AG04450 (cell line): ENCODE results near the gene METRNL. TPM values are rescaled to one million over a fixed set of nuclear protein-coding genes. Genes with fewer than 3 reads are reported as not detected.

Experiments
- CTCF ChIA-PET: fragments of 300-600, 350-600 bp; formaldehyde crosslinking; extraction: SDS; loops from one replicate; lab custom pipeline; 2022; ENCODE audit warnings: antibody characterized with exemption, inconsistent platforms; lab: Charles Lee
- POLR2A ChIA-PET: fragments of 350-600 bp; formaldehyde crosslinking; extraction: SDS; loops from one replicate; lab custom pipeline; 2021; ENCODE audit warnings: antibody characterized with exemption, inconsistent platforms; lab: Yijun Ruan, JAX
- DNase-seq: peaks from one replicate; pipeline ENCODE4 v3.0.0-alpha.2; 2011; ENCODE audit warnings: low read depth, low spot score
- H3K27ac ChIP-seq: one replicate; pipeline ENCODE4 v1.5.1; 2012; ENCODE audit warnings: low read depth, low read length, control low read depth
- H3K27me3 ChIP-seq: one replicate; pipeline ENCODE4 v1.6.0; 2012; ENCODE audit warnings: low read length; ENCODE audit not compliant: control insufficient read depth, insufficient read depth
- H3K4me3 ChIP-seq: 2 replicates; pipeline ENCODE4 v1.5.1; 2011; ENCODE audit warnings: mild to moderate bottlenecking, low read depth, low read length, control low read depth
- H3K9me3 ChIP-seq: 2 replicates; pipeline ENCODE4 v1.5.1; 2012; ENCODE audit warnings: low read length; ENCODE audit not compliant: control insufficient read depth, insufficient read depth
- polyA plus RNA-seq: library from polyadenylated mRNA; depleted of rRNA; stranded (reverse); fragments of >200 nt; gene quantifications from 2 replicates; pipeline ENCODE4 v1.2.3, GENCODE V29; 2011
- TF ChIP-seq, protein P1 (sequence below): IDR thresholded peaks from 2 replicates; pipeline ENCODE4 v1.5.1; 2011; ENCODE audit warnings: low read depth, low read length, control low read depth, inconsistent platforms

METRNL gene
- polyA plus RNA-seq, 1 experiment = 10.9 TPM

DNA sequence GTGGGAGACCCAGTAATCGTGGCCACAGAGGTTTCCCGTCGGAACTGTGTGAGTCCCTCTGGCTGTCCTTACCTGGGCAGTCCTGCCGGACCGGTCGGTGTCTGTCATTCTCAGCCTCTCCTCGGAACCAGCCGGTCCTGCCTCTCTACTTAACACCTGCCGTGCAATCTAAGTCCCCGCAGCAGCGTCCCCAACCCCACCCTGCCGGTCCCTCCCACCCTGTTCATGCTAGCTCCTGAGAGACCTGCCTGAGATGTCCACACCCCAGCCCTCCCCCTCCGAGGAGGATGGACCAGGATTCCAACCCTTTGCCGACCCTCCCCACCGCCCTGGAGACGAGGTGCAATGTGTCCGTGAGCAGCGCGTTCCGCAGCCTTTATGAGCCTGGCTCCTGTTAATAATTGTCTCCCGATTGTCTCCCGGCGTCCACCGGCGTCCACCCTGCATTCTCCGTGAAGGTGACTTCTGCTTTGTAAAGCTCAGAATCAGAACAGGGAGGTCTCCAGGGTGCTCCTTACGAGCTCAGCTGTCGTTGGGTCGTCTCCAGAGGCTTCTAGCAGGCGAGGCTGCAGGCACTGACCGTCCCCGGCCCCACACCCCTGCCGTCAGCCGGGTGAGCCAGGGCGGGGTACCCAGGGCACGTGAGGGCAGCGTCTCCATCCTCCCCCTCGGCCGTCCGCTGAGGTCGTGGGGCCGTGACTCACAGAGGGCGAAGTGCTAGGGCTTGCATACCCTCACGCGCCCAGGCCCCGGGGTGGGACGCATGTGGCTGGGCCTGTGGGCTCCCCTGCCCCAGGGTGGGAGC is 10.1 kb downstream of the METRNL start:
- ChIA-PET POLR2A (no interaction called here), CTCF (no interaction called here)
- no peak for DNase-seq
- Histone ChIP-seq H3K27ac (no peak overlapping the region), H3K9me3 (no peaks in the 10 kb centered on the region; the same call in 1 of the 2 replicates), H3K27me3 (no peaks in the 10 kb centered on the region), H3K4me3 (no peak overlapping the region)
- TF ChIP-seq, protein P1, sequence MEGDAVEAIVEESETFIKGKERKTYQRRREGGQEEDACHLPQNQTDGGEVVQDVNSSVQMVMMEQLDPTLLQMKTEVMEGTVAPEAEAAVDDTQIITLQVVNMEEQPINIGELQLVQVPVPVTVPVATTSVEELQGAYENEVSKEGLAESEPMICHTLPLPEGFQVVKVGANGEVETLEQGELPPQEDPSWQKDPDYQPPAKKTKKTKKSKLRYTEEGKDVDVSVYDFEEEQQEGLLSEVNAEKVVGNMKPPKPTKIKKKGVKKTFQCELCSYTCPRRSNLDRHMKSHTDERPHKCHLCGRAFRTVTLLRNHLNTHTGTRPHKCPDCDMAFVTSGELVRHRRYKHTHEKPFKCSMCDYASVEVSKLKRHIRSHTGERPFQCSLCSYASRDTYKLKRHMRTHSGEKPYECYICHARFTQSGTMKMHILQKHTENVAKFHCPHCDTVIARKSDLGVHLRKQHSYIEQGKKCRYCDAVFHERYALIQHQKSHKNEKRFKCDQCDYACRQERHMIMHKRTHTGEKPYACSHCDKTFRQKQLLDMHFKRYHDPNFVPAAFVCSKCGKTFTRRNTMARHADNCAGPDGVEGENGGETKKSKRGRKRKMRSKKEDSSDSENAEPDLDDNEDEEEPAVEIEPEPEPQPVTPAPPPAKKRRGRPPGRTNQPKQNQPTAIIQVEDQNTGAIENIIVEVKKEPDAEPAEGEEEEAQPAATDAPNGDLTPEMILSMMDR = no peak

- CTCF ChIA-PET = no interaction called here
- Histone ChIP-seq H3K9me3 (no peaks in the 10 kb centered on the region; the same call in 1 of the 2 replicates), H3K27ac (no peak overlapping the region), H3K27me3 (no peaks in the 10 kb centered on the region), H3K4me3 (no peak overlapping the region)
- POLR2A ChIA-PET = no interaction called here
- no peak for DNase-seq
- TF ChIP-seq, protein P1 = no peak
These were observed 11.2 kb downstream of the METRNL start for GRCh38 chr17:83090444-83091256.

DNA sequence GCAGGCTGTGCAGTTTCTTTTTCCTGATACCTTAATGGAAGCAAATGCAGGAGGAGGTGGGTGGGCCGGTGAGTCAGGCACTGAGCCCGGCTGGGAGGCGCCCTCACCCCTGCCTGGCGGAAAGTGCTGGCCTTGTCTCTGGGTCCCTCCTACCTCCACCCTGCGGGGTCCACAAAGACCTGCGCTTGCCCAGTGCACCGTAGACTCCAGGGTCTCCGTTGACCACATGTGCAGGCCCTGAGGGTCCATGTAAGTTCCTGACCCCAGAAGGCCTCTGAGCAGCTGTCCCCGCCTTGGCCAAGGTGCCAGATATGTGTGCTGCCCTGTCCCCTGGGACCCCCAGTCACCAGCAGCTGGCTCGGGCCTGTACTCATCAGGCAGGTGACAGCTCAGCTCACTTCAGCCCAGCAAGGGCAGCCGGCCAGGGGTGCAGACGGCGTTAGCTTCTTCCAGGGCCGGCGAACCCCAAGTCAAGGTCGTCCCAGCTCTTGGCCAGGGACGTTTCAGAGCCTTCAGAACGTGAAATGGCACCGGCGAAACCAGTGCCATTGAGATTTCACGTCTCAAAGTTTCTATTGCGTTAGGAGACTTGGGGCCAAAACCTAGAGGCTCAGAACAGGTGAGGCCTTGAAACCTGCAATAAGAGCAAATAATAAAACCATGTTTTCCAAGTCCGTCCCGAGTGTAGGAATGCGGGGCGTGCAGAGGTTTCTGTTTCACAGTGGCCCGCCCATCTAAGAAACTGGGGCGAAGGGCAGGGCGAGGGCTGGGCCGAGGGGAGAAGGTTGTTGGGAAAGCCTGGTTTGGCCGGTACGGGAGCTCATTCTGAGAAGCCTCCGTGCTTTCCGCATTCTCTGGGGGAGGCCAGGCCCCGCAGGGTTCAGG is 12.1 kb downstream of the METRNL start:
- CTCF ChIA-PET = no interaction called here
- TF ChIP-seq, protein P1 = no peak
- H3K27me3 ChIP-seq = no peaks in the 10 kb centered on the region
- POLR2A ChIA-PET = no interaction called here
- H3K9me3 ChIP-seq = no peaks in the 10 kb centered on the region; the same call in 1 of the 2 replicates
- no peak overlapping the region for H3K4me3 ChIP-seq
- DNase-seq = no peak
- no peak overlapping the region for H3K27ac ChIP-seq

- no peak for DNase-seq
- Histone ChIP-seq H3K27ac (no peak overlapping the region), H3K4me3 (no peak overlapping the region), H3K27me3 (no peaks in the 10 kb centered on the region), H3K9me3 (no peaks in the 10 kb centered on the region; the same call in 1 of the 2 replicates)
- ChIA-PET CTCF (no interaction called here), POLR2A (no interaction called here)
- TF ChIP-seq, protein P1 = no peak
These were observed 12.8 kb downstream of the METRNL start for GRCh38 chr17:83092186-83092585.
